ENCODE data around the gene CDNF. TPM values are rescaled to one million over a fixed set of nuclear protein-coding genes. Genes with fewer than 3 reads are reported as not detected.

CDNF gene
- total RNA-seq, 1 experiment from 2014 or later: 0.34 TPM

DNA sequence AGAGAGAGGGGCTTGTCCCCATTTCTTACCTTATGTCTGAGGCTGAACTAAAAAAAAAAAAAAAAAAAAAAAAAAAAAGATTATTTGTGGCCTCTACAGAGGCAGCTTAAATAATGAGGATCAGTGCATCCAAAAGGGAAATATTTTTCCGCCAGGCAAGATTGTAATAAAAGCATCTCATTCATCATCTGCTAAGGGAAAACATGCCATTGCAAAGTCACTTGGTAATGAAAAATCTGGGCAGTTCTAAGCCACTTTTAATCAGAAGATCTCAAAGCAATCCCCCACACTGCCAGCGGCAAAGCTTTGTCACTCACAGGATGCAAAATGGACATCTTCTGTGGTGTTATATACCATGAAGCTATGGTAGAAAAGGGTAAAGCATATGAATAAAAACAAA is 66.9 kb downstream of the CDNF start:
- in situ Hi-C loops (cut with HindIII; ENCODE audit: low pct_unique_long_range_greater_than_20kb, low sequenced_read_pairs): no loop called here
- DNase-seq (ENCODE audit: low read depth): no peak

Other genes starting within 250 kb of the CDNF start
- gene FAM107B, start 63.1 kb downstream of the CDNF start, total RNA-seq (2014; rRNA removed; shearing (Covaris generic); ENCODE audit: low replicate concordance): 95.9 and 125 TPM in 2 replicates
- gene HSPA14, start 269 bp upstream of the CDNF start, total RNA-seq (2014; rRNA removed; shearing (Covaris generic); ENCODE audit: low replicate concordance): 31.6 and 52.8 TPM in 2 replicates
- gene MSANTD7, start 269 bp upstream of the CDNF start, total RNA-seq (2014; rRNA removed; shearing (Covaris generic); ENCODE audit: low replicate concordance): 13.4 and 17.4 TPM in 2 replicates
- gene SUV39H2, start 40.8 kb upstream of the CDNF start, total RNA-seq (2014; rRNA removed; shearing (Covaris generic); ENCODE audit: low replicate concordance): 14.0 and 18.9 TPM in 2 replicates
- 8.1 and 9.5 TPM in 2 replicates for gene DCLRE1C, start 116.1 kb upstream of the CDNF start, total RNA-seq (2014; rRNA removed; shearing (Covaris generic); ENCODE audit: low replicate concordance)
- gene MEIG1, start 121.4 kb upstream of the CDNF start, total RNA-seq (2014; rRNA removed; shearing (Covaris generic); ENCODE audit: low replicate concordance): 3.5 TPM in 1 of 2 replicates, not detected in the other
- 0.17 and 1.8 TPM in 2 replicates for gene OLAH, start 205.9 kb upstream of the CDNF start, total RNA-seq (2014; rRNA removed; shearing (Covaris generic); ENCODE audit: low replicate concordance)

Data from Caki2 (cell line).